ENCODE measurements around the gene PTCRA. TPM values are rescaled to one million over a fixed set of nuclear protein-coding genes. Genes with fewer than 3 reads are reported as not detected.

Gene PTCRA
- total RNA-seq, 1 donor = not detected

DNA sequence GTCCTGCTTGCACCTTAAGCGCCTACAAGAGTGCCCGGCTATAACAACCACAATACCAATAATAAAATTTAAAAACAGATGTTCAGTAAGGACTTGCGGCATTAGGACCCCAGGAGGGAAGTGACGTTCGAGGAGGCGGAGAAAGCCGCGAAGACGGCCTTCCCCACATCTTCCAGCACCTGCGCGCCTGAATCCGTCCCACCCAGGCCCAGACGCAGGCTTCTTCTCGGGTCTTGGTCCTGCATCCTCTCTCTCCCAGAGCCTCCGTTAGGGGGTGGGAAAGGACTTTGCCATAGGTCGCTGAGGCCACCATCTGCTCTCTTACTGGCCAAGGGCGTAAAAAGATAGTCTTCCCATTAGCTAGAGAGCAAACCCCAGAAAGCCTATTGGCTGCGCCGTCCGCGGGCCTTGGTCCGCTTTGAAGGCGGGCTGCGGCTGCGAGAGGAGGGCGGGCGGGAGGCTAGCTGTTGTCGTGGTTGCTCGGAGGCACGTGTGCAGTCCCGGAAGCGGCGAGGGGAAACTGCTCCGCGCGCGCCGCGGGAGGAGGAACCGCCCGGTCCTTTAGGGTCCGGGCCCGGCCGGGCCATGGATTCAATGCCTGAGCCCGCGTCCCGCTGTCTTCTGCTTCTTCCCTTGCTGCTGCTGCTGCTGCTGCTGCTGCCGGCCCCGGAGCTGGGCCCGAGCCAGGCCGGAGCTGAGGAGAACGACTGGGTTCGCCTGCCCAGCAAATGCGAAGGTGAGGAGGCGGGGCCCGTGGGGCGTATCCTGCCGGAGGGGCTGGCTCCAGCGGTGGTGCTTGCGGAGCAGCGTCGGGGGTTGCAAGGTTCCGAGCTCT lies 13.3 kb downstream of the PTCRA start, which contains the start of gene CNPY3:
Gene CNPY3, plus strand, starts transcription at position 495 of the 835 bp plus-strand sequence. Its CDS starts 91 bp downstream, at position 586.
- H3K4me3 ChIP-seq (ENCODE audit: low read depth, low read length) = peak within 1 kb of the TSS; percentile 87
- TF ChIP-seq, protein P1, sequence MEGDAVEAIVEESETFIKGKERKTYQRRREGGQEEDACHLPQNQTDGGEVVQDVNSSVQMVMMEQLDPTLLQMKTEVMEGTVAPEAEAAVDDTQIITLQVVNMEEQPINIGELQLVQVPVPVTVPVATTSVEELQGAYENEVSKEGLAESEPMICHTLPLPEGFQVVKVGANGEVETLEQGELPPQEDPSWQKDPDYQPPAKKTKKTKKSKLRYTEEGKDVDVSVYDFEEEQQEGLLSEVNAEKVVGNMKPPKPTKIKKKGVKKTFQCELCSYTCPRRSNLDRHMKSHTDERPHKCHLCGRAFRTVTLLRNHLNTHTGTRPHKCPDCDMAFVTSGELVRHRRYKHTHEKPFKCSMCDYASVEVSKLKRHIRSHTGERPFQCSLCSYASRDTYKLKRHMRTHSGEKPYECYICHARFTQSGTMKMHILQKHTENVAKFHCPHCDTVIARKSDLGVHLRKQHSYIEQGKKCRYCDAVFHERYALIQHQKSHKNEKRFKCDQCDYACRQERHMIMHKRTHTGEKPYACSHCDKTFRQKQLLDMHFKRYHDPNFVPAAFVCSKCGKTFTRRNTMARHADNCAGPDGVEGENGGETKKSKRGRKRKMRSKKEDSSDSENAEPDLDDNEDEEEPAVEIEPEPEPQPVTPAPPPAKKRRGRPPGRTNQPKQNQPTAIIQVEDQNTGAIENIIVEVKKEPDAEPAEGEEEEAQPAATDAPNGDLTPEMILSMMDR (IDR thresholded peaks at IDR 0.05; ENCODE audit: insufficient read depth, low read length) = peak; percentile 3
- DNase-seq (ENCODE audit: low read depth) = peak; percentile 98

GRCh38 chr6:42929821-42930360 lies 14.0 kb downstream of the PTCRA start:
- TF ChIP-seq, protein P1 (IDR thresholded peaks at IDR 0.05; ENCODE audit: insufficient read depth, low read length) = no peak
- DNase-seq (ENCODE audit: low read depth) = peak; percentile 71
- peak overlapping the region; percentile 87 for H3K4me3 ChIP-seq (ENCODE audit: low read depth, low read length)

- no peak overlapping the region for H3K4me3 ChIP-seq (ENCODE audit: low read depth, low read length)
- no peak for DNase-seq (ENCODE audit: low read depth)
- TF ChIP-seq, protein P1 (IDR thresholded peaks at IDR 0.05; ENCODE audit: insufficient read depth, low read length) = no peak
Measured at GRCh38 chr6:42932412-42932811, 16.6 kb downstream of the PTCRA start.

- H3K4me3 ChIP-seq (ENCODE audit: low read depth, low read length) = no peak overlapping the region
- TF ChIP-seq, protein P1 (IDR thresholded peaks at IDR 0.05; ENCODE audit: insufficient read depth, low read length) = no peak
- DNase-seq (ENCODE audit: low read depth) = no peak
Measured at GRCh38 chr6:42933205-42933604, 17.4 kb downstream of the PTCRA start.

- H3K4me3 ChIP-seq (ENCODE audit: low read depth, low read length) = no peak overlapping the region
- DNase-seq (ENCODE audit: low read depth) = no peak
- TF ChIP-seq, protein P1 (IDR thresholded peaks at IDR 0.05; ENCODE audit: insufficient read depth, low read length) = no peak
Measured at GRCh38 chr6:42935322-42935721, 19.5 kb downstream of the PTCRA start.

GRCh38 chr6:42936398-42936797 lies 20.5 kb downstream of the PTCRA start:
- TF ChIP-seq, protein P1 (IDR thresholded peaks at IDR 0.05; ENCODE audit: insufficient read depth, low read length) = no peak
- H3K4me3 ChIP-seq (ENCODE audit: low read depth, low read length) = no peak overlapping the region
- DNase-seq (ENCODE audit: low read depth) = no peak

All from fibroblast of the aortic adventitia (primary cell).